Activated CD4-positive, alpha-beta T cell treated with anti-CD3 and anti-CD28 coated beads, Interleukin-2, amount 50 U/mL, for 24 hours (primary cell): ENCODE data around the gene CHCHD3.
"Not testable (repeated sequence)": the region's sequence is repeated elsewhere in the genome, so short reads cannot be mapped to it uniquely, and the experiment has no call there.

Source experiments
- DNase-seq, 2 donors: peaks; one replicate each; pipeline ENCODE4 v3.0.0-alpha.2; 2020; ENCODE audit warnings: low read depth in 1 of 2, low spot score in 1 of 2

The CHCHD3 gene

DNA sequence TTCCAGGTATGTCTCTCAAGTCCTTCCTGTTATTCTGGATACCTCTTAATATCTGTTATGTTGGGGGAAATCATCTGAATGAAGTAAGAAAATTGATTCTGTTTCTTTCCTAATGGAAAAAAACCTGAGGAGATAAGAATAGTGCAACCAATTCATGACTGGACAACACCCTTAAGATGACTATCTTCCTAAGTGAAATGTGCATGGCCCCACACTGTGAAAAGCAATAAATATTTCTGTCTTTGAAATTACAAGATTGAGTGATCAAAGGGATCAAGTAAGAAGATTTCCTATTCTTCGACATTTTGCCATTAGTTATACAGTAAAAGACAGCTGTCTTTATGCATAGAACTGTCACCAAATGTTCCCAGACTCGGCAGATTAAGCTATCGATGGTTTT, 73.9 kb downstream of the CHCHD3 start:
- no peak for DNase-seq

DNA sequence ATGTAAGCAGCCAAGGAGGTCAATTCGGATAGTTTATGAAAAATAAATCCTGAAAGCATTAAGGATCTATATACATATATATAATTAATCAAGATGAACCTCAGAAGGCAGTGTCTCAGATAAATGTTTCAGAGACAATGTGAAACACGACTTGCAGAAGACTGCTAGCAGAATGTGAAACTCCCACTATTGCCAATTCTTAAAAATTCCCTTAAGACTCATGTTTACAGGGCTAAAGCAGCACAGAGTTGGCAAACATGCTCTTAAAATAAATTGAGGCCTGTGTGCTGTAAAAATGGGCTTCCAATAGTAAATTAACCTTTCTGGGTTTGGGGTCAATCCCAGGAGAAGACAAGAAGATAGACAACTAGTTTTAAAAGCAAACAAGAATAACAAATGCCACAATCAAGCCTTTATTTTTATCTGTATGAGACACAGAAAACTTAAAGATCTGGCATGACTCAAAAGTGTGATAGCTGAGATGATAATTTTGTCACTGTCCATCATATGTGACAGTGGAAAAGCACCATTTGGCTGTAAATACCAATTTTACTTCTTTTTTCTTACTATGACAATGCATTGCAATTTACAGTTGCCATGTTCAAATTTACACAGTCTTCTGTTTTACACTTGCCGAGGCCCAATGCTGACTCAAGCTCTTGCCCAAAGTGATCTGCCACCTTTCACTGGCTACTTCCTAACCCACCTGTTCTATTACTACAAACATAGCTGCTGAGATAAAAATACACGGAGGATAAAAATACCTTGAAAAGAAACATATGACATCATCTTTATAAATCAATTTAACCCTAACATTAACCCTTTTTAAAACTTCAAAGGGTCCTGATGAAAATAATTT, 78.6 kb downstream of the CHCHD3 start:
- DNase-seq, result no peak

DNA sequence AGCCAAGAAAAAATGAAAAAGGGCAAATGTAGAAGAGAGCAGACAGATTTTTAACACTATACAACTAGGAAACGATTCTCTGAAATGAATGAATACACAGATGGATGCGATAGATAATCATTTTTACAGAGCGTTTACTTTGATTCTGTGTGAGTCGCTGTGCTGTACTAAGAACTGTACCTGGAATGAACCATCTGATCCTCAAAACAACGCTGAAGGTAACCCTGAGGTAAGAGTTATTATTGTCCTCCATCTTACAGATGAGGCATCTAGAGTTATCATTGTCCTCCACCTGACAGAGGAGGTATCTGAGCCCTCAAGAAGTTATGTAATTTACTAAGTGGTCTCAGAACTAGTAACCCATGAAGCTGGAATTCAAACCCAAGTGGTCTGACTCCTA, 80.2 kb downstream of the CHCHD3 start:
- no peak for DNase-seq

DNA sequence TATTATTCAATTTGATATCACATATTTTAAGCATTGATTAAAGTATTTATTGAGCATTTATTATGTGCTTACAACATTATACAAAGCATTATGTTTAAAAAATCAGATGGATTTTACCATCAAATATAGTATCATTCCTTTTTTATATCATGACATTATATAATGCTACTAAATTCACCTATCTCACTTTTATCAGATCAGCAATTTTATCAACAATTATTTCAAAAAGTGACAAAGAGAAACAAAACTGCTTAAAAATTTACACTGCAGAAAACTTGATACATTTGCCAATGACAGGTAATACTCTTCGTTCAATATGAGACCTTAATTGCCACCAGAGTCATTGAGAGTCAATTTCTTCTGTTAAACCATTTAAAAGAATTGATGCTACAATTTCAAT, 82.0 kb downstream of the CHCHD3 start:
- DNase-seq, result no peak

DNA sequence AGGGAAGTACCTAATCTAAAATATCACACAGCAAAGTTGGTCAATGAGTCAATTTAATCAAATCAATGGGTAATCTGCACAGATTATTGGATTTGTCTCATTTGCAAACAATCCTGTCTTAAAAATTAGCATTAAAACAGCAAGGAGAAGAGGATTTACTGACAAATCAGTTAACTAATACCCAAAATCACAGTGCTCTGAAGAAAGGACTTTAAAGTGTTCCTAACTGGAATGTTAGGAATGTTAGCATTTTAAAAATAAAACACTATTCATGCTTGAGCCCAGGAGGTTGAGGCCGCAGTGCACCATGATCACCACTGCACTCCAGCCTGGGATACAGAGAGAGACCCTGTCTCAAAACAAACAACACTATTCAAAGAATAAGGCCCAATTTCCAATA, 83.1 kb downstream of the CHCHD3 start:
- DNase-seq, result no peak

DNA sequence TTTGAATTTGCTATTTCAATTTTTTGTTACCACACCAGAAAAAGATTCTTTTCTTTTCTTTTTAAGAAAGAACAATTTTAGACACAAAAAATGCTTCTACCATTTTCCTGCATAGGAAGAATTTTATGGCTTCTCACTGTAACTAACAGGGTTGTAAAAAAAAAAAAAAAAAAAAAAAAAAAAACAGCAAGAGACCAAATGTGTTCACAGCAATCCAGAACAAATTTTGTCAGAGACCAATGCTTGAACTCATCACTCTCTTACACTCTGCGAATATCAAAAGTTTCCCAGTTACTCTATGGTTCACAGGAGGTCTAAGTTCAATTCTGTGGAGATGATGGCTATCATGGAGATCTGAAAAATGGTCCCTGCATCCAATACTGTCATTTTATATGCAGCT, 84.4 kb downstream of the CHCHD3 start:
- DNase-seq, result no peak

DNA sequence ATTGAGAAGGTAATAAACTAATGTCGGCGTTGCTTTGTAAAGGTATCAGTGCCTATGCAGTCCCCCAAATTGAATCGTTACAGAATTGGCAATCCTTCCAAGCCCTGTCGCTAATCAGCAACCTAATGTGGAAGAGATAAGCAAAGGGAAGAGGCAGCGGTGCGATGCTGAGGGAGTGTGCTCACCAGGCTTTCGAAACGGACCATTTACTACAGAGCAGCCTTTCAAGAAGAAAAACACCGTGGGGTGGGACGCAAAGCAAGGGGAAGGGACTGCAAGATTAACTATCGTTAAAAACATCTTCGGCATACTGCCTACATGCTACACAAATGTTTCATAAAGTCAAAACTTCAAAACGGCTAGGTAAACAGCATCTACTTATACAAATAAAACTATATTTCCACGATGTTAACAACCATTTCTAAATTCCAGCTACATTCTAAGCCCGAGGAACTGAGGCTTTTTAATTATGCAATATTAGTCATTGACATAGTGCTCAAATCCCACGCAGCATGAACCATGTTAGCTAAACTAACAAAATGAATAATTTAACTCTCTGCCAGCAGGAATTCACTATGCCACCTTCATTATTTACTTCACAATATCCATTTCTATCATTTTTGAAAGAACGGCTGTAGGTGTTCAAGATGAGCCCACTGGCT, 85.2 kb downstream of the CHCHD3 start:
- DNase-seq, result no peak

DNA sequence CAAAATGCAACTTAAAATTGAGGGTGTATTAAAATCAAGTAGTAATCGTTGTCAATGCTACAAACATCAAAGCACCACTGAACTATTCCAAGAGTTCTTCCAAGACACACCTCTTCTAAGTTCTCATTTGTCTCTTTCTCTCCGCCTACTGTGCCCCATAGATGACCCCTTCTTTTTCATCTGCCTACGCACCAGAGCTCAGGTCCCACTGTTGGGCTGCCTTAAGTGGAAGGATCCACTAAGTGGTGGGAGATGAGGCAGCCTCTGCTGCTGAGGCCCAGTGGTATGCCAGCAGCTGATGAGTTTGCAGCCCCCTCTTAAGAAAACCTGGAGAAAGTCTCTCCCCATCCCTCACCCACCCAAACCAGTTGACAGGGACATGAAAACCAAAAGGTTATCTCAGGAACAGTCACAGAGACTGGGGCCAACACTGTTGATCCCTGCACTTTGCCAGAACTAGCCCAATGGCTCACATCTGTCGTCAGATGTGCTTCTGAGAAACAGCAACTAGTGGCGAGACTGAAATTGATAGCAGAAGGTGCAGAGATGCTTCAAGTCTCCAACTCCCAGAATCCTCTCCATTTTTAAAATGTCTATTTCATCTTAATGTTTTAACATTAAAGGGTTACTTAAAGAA, 88.4 kb downstream of the CHCHD3 start:
- no peak for DNase-seq

DNA sequence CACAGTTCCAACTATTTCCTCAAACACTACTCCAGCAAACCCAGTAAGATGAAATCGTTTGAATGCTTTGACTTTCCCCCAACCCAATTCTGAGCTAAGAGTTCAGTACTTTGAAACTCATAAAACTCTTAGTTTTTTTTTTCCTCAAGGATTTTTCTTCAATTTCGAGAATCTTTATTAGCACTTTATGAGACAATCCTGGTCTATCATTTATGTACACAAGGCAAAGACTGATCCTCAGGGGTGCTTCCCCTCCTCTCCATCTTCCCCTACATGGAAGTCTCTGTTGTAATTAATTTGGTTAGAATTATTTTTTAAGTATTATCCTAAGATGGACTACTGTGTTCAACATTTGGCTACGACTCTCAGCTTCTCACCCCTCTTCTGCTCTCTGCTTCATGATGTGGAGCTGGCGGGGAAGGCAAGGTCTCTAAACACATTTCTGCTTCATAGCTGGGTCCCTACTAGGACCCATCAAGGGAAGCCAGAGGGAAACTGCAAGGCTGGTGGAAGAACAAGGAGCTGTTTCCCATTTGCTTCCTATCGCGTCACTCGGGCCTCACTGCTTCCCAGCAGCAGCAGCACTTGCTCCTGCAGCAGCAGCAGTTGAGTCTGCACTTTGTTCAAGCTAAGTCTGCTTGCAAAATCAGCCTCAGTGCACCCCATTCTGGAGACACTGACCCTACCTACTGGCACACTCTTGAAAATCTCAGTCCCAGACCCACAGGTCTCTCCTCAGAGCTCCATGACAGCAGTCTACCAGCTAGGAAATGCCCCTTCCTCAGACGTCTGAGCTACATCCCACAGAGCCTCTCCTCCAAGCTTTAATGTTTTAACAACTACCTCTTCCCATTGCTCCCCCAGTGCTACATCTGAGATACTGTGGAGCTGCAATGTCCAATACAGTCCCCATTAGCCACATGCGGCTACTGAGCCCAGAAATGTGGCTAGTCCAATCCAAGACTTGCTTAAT, 90.0 kb downstream of the CHCHD3 start:
- DNase-seq, result no peak

DNA sequence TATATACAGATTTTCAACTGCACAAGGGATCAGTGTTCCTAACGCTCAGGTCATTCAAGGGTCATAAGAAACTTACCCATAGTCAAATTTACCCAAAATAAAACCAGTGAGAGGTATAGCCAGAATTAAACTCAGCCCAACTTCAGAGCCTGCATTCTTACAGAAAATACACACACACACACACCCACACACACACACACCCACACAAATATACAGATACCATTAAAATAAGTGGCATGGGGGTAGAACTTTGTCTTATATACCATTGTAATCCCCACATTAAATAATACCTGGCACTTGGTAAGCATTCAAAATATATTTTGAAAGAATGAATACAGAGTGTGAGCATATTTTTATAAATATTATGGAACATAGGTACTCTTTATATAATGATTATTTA, 93.8 kb downstream of the CHCHD3 start:
- no peak for DNase-seq

DNA sequence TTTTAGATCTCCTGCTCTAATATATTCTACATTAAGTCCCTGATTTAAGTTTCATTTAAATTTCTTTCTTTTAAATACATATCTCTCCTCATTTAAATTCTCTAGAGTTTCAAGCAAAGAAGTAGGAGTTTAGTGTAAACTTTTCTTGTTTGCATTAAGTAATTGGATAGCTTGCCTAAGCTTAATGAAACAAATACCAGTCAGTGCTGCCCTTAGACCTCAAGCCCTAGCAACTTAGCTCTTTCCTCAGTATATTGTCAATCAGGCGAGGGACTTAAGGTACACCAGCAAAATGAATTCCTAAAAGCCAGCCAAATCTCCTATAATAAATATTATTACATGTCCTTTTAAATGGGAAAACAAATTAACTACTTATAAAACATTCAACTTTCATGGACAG, 101.5 kb downstream of the CHCHD3 start:
- no peak for DNase-seq

DNA sequence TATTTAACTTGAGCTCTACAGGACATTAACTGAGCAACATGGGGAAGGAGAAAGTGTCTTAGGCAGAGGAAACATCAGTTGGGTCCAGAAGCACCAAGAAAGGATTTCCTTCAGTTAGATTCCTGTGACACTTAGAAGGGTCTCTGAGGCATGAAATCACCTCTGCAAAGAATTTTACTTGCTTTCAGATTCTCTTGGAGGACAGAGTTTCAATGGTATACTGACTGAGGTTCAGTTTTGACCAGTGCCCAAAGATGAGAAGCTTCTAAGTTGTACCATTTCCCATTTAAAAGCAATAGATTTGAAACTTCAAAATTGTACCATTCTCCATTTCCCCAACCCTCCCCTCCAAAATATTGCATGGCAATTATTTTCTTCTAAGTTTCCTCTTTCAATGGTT, 102.4 kb downstream of the CHCHD3 start:
- DNase-seq, result no peak

DNA sequence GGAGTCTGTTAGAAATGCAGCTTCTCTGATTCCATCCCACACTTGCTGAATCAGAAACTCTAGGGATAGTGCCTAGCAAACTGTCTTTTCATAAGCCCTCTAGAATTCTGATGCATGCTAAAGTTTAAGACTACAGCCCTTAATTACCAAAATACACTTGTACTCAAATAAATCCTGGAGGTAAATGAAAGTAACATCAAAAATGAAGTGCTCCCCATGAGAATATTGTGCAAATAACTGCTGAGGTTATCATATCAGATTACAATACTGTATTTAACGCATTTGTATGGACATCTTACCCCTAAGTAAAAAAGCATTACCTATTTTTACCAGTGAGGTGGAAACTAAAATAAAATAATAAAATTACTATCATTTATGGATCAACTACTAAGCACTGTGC, 104.7 kb downstream of the CHCHD3 start:
- no peak for DNase-seq

DNA sequence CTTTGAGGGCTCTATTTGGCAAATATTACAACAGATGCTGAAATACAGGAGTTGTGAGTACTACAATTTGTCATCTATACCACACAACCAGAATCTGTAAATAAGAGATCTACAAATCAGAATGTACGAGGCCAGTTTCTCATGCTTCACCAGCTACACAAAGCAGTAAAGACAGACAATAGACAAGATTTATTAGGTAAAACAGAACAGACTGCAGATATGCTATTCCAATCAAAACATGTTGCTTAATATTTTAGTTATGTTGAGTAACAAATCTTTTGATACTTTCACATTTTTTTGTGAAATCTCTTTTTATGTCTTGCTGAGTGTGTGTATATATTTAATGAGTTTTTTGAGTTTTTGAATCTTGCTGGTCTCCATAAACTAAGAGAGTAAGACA, 109.1 kb downstream of the CHCHD3 start:
- no peak for DNase-seq

DNA sequence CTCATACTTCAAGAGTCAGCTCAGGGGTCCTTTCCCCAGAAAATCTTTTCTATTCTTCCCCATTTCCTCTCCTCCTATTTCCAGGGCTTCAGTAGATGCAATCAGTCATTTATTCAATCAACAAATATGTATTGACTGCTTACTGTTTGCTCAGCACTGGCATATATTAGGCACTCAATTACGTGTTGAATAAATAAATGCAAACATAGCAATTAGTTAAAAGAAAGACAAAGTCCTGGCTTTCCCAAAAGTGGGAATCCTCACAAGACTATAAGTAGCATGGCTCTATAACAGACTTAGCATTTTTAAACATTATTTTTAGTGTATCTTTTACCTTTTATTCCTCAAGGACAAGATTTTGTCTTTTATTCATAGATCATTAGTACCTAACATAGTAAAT, 111.6 kb downstream of the CHCHD3 start:
- no peak for DNase-seq

DNA sequence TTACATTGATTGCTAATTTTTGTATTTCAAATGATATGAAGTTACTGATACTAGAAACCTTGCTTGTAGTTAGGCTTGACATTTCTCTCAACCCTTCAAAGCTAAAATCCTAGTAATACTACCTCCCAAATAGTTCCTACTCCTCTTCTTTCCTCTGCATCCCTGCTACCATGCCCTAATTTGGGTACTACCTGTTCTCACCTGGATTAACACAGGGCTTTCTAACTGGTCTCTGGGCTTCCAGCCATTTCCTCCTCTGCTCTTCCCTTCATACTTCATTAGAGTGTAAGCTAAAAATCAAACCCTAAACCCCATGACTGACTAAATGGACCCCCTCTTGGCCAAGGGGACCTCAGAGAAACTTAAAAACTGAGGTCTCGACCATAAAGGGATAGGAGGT, 112.4 kb downstream of the CHCHD3 start:
- no peak for DNase-seq

DNA sequence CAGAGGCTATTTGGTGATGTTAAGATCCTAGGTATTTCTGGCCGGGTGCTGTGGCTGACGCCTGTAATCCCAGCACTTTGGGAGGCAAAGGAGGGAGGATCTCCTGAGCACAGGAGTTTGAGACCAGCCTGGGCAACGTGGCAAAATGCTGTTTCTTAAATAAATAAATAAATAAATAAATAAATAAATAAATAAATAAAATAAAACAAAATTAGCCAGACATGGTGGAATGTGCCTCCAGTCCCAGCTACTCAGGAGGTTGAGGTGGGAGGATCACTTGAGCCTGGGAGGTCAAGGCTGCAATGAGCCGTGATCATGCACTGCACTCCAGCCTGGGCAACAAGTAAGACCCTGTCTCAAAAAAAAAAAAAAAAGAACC, 114.4 kb downstream of the CHCHD3 start:
- DNase-seq, result not testable (repeated sequence)

DNA sequence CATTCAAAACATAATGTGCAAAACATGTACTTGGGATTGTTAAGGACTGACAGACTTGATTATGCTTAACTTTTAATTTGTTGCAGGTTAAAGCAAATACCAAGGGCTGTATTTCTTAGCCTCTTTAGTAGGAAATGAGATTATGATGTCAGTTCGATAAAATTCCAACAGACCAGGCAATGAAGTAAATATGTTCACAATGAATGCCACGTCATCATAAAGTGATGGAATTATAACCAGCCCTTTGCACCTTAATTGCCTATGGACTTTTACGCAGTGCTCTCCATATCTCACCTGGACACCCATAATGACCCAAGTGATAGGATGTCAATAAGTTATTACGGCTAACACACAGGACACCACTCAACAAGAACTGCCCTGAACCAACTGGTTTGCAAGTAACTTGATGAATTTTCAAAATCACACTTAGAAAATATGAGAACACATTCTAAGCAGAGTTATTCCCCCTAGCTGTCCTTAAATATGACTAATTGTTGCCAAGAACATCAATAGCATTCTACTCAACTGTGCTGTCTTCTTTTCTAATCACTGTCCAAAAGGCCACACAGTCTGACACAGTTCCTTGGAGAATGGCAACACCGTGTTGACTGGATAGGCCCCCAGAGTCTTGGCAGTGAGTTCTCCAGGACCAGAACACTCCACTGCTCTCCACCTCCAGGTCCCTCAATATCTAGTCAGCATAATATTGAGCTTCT, 115.0 kb downstream of the CHCHD3 start:
- DNase-seq, result no peak

DNA sequence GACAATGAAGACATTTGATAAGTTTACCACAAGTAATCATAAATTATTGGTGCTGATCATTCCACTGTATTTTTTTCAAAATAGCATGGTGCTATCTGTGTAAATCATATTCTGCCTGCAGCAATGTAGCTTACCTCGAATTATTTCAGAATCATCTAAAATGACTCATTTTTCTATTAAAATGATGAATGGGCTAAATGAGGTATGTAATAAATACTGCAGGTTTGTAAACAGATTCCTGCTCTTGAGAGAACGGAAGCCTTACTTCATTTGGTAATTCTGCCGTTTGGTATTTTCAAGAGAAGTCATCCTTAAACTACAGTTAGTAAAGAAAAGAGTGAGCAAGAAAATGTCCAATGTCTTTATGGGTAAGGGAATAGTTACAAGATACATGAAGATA, 115.9 kb downstream of the CHCHD3 start:
- DNase-seq, result no peak

DNA sequence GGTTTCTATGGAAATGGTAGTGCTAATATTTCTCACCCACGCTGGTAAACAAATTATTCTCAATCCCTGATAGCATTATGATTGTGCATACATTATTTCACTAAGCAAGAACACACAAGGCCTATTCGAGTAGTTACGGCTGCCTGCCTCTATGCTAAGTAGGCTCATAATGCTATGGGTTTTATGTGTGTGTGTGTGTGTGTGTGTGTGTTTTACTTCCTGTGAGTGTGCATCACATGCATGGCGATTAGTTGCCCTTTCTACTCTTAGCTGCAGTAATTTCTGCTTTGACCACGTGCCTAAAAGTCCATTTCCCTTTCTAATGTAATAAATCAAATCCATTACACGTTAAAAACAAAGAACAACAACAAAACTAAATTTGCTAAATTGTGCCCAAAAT, 117.0 kb downstream of the CHCHD3 start:
- no peak for DNase-seq

DNA sequence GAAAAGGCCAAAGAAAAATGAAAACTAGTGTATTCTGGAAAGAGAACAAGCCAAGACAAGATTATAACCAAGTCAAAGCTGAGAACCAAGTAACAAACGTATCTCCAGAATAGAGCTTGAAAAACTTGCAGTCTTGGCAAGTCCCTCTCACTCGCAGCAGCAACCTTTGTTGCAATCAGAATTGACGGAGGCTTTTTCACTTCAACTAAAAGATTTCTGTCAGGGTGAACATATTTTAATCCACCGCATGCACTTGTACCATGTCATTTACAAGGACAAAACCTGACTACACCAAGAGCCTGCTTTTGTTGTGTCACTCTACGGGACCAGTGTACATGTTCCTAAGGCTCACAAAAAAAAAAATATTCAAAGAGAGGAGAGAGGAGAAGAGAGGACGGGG, 122.0 kb downstream of the CHCHD3 start:
- DNase-seq, result no peak
